ENCODE results near the gene SETD7.

DNA sequence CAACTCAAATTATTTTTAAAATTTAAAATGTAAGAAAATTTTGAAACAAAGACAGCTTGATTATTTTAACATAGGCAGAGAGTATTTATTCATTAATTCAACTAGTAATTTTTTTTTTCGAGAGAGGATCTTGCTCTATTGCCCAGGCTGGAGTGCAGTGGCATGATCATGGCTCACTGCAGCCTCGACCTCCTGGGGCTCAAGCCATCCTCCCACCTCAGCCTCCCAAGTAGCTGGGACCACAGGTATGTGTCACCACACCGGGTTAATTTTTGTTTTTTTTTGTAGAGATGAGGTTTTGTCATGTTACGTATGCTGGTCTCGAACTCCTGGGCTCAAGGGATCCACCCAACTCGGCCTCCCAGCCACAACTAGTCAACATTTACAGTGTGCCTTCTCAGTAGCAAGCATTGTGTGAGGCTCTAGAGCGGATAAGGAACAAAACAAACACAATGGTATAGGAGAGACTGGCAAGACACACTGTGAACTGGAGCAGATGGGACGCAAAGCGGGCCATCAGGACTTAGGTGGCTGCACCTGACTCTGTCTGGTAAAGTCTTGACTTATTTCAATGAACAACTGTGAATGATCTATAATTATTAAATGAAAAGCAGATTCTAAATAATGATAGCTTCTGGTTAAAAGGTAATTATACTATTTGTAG lies 21.6 kb downstream of the SETD7 start:
- no peak for TF ChIP-seq POLR2AphosphoS5 (IDR thresholded peaks at IDR 0.05; ENCODE audit: insufficient read depth in 1 of 2, low read depth in 1 of 2)
- TF ChIP-seq, protein P1, sequence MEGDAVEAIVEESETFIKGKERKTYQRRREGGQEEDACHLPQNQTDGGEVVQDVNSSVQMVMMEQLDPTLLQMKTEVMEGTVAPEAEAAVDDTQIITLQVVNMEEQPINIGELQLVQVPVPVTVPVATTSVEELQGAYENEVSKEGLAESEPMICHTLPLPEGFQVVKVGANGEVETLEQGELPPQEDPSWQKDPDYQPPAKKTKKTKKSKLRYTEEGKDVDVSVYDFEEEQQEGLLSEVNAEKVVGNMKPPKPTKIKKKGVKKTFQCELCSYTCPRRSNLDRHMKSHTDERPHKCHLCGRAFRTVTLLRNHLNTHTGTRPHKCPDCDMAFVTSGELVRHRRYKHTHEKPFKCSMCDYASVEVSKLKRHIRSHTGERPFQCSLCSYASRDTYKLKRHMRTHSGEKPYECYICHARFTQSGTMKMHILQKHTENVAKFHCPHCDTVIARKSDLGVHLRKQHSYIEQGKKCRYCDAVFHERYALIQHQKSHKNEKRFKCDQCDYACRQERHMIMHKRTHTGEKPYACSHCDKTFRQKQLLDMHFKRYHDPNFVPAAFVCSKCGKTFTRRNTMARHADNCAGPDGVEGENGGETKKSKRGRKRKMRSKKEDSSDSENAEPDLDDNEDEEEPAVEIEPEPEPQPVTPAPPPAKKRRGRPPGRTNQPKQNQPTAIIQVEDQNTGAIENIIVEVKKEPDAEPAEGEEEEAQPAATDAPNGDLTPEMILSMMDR (IDR thresholded peaks at IDR 0.05), result no peak

Measured in vagina (tissue), 2 donors.